HuH-7.5 (cell line): ENCODE results near the gene FAM217A.
"Not testable (repeated sequence)": the region's sequence is repeated elsewhere in the genome, so short reads cannot be mapped to it uniquely, and the experiment has no call there.

Experiments used
- DNase-seq: peaks from one replicate; pipeline ENCODE4 v3.0.0; 2011; ENCODE audit warnings: low spot score

FAM217A gene, protein sequence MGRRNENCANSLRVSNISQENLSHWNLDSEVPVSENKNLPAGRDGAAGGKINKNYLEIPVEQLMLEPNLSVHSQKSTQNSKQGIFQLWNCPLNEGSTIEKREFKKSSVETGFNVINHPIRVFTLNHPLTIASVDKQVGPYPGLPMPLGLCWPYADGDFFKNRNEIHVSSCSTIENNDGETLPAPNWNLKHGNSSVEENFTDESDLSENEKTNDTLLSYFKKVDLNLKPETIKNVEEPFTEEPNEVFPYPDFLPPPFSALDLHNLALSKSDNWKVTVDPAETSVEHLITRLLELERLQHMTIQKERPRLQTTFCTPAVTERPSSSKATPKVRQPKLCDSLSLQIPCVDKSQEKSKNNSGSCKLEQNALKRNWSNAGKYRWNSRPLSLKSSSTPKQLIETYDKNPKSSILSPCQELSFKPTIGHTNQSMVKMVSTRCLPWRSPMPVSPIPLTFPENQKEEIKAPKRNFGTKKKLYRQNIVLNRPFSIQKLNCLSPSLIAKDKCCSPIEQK

DNA sequence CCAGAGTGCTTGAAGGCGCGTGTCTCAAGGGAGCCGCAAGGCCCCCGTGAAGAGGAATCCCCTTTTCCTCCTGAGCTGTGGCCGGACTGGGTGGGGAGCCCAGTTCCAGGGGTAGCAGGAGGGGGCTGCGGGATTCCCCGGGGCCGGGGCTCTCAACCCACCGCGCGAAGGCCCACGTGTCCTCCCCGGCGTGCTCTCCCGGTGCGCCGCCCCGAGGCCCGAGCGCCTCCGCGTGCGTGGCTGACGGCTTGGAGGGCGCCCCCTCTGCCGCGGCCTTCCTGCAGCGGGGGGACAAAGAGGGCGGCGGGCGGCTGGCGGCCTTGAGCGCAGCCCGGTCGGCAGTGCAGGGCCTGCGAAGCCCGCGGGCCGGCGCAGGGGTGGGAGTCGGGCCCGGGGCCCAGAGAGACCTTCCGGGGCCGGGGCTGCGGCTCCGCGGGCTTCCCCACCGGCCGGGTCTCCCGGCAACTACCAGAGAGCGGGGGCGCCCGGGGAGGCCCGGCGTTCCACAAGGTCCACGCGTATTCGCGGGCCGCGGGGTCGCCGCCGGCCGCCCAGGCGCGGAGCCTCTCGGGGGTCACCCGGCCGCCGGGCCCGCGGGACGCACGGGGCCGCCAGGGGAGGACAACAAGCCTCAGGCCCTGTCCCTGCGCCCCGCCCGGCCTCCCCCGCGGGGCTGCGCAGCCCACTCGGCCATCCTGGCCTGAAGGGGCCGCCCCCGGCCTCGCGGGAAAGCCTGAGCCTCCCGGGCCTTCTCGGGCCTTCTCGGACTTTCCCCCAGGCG is at the start of gene FAM217A:
FAM217A (minus strand) TSS at position 447 of the 781 bp plus-strand sequence. CDS start 1,723 bp downstream, outside the sequence.
- DNase-seq = no peak

DNA sequence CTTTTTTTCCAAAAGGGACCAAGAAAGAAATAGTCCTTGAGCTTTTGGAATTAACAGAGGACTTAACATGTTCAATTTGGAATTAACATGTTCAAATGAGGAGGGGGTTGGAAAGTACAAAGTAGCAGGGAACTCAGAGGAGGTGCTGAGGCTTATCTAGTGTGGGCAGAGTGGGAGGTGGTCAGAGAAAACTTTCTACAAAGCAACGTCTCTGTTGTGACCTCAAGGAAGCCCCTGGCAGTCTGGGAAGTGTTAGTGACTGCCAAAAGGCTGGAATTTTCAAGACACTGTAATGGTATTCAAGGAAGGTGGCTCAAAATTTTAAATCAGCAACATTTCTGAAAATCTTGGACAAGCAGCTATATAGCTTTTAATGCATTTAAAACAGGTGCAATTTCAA is 49.1 kb upstream of the FAM217A start:
- DNase-seq = no peak

DNA sequence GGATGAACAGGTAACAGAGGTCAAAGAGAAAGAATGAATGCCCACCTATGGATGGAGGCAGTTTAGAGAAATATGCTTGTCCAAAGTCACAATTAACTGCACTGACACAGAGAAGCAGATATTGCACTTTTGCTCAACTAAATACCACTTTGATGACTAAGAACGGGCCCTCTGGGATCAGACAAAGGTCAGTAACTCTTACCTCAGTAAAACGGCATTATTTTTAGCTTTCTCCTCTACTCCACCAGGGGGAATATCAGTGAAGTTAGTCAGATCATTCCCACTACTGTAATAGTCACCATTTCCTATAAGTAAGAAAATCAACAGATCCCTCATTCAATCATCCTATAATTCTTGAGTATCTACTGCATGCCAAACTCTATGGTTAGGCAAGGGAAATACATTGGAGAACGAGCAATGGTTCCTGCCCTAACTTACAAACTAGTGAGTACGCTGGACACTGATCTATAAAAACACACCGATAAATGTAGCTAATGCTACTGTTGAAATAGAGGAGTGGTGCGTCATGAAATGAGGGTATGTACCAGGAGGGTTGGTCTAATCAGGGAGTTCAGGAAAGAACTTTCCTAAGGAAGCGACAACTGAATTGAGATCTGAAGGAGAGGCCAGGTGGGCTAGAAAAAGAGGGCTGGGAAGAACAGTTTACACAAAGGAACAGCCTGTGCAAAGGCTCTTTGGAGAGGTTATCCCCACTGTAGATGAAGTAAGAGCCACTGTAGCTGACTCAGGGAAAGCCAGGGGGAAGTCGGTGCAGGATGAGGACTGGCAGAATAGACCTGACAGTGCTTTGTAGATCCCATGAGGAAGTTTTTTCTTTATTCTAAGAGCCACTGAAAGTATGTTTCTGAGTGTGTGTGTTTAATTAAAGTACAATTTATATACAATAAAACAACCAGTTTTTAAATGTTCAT is 47.3 kb upstream of the FAM217A start:
- peak; percentile 25 for DNase-seq

DNA sequence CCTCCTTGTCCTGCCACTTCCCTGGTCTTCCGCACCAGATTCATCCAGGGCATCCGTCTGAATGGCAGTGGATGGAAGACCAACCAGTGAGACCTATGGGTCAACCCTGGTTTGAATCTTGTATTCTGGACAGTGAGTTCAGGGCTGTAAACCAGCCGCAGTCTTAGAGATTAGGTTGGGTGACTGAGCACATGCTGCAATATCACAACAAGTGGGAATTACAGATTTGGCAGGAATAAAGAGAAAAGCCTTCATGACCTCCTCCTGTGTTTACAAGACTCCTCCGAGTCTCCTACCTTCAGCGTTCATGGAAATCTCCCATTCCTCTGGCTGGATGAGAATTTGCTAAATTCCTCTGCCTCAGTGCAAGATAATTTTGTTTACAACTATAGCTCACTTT is 46.6 kb upstream of the FAM217A start:
- DNase-seq = no peak

DNA sequence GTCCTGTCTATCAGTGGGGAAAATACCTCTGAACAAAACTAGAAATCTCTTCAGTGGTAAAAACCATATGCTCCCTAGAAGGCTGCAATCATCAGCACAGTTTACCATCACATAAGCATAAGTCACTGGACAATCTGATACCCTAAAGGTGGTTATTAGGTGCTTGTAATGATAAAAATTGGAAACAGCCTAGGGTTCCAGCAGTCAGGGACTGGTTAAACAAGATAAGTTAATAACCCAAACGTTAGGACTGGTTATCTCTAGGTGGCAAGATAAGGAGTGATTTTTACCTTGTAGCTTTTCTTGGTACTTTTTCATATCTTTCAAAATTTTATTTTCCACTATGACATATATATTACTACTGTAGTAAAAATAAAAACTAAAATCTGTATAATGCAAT is 45.4 kb upstream of the FAM217A start:
- no peak for DNase-seq

DNA sequence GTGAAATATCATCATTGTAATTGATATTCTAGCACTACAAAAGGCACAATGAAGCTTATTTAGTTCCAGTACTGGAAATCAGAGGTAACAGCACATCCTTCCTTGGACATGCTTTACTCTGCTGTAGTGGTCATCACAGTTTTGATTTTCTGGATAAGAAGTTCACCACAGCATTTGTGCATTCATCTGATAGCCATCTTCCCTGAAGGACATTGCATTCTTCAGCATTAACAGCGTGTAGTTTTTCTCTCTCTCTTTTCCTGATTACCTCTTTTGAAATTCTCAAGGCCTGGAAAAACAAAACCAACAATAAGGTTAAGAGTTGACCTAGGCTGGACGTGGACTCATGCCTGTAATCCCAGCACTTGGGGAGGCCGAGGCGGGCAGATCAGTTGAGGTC is 36.8 kb upstream of the FAM217A start:
- no peak for DNase-seq

DNA sequence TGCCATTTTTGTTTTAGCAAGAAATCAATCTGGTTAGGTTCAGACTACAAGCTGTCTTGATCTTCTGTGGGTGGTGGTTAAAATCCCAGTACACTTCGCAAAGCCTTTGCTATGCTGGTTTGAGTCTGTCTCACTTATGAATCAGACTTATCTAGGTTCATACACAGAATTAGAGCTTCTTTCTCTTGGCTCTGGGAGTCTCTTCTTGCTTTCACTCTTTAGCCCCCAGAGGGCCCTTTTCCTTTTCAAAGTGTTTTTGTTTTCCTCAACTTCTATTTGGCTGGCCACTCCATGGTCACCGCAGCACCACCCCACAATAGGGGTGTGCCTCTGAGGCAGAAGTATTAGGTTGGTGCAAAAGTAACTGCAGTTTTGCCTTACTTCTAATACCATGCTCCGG is 35.2 kb upstream of the FAM217A start:
- no peak for DNase-seq

DNA sequence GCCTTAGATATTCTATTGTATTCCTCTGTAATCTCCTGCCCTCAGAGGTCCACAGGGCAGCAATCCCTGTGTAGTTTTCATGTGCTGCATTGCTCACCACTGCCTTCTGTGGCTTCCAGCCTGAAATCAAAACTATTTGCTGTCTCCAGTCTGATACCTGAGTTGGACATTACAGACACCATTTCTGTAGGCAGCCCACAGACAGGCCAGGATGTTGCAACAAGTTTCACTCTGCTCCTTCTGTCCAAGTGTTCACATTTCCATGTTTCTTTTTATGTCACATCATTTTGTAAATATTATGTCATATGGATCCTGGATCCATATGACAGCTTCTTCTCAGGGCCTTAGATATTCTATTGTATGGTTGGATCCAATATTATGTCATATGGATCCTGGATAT is 34.7 kb upstream of the FAM217A start:
- no peak for DNase-seq

DNA sequence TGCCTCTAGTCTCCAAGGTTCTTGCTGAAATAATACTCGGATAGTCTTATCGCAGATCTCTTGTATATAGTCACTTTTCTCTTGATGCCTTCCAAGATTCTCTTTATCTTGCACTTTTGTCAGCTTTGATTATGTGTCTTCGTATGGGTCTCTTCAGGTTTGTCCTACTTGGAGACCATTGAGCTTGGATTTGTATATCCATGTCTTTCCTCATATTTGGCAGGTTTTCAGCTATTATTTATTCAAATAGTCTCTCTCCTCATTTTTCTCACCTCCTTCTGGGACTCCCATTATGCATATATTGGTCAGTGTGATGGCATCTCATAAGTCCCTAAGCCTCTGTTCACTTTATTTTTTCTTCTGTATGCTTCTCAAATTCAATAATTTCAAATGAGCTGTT is 33.4 kb upstream of the FAM217A start:
- no peak for DNase-seq

DNA sequence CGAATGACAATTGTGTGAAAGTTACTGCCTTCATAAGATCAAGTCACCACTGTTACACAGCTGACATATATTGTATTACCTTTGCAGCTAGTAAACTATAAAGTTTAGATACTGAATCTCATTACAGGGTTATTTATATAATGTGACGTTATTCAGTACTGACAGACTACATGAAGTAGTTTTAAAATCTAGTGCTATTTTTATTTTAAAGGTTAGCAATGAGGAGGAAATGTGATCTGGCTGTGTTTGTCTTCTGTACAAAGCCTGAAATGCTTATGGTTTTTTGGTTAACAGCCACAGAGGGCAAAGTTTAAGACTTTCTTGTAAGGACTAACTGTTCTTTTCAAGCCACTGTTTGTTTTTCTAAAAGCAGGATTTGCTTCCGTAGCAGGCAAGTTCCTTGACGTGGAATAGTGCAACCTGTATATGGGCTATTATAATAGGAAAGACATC is 30.5 kb upstream of the FAM217A start:
- not testable (repeated sequence) for DNase-seq

DNA sequence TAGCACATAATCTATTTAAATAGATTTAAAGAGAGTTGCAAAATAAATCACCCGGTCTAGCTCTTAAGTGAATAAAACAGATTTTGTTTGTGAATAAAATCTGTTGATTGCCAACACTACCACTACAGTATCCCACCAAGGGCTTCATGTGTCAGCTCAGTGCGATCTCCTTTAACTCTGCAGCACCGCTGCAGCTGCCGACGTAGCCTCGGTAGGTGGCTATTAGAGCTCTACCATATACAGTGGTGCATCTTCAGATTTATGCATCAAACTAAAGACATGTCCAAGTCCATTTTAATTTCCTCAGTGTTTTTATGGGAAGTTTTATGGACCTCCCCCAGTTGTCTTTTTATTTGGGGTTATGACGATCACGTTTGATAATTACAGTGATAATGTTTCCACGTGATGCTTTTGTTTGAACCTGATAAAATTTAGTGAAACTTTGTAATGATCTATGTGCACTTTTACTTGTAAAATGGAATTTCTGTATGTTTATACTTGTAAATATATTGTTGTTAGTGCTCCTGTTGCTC is 29.7 kb upstream of the FAM217A start:
- no peak for DNase-seq

DNA sequence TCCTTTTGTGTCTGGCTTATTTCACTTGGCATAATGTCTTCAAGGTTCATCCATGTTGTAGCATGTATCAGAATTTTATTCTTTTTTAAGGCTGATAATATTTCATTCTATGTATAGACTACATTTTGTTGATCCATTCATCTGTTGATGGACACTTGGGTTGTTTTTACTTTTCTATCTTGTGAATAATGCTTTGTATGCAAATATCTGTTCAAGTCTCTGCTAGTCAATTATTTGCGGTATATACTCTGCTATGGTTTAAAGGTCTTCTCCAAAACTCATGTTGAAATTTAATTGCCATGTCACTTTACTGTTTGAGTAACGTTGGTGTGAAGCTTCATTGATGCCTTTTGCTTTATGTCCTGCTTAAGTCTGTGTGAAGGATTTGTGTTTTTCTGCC is 28.9 kb upstream of the FAM217A start:
- no peak for DNase-seq

DNA sequence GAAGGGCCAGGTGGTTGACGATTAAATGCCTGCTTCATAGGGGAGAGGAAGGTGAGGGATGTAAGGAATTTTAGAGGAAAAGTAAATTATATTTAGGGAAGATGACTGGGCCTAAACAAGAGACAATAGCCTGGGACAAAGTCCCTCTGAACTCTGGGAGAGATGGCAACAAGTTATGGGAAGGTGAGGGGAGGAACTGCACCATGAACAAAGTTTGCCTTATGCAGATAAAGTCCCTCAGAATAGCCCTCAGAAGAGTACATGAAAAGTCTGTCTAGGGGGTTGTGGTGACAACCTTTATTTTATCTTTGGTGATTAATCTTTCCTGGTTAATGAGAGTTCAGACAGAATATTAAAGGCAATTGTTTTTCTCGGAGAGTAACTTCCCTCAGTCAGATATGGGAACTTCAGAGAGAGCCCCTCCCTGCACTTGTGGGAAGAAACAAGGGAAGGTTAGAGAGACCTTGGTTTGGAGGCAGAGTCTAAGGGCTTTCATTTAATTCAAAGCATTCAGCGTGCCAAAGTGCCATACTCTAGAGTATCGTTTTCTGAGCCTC is 27.1 kb upstream of the FAM217A start:
- DNase-seq = no peak

DNA sequence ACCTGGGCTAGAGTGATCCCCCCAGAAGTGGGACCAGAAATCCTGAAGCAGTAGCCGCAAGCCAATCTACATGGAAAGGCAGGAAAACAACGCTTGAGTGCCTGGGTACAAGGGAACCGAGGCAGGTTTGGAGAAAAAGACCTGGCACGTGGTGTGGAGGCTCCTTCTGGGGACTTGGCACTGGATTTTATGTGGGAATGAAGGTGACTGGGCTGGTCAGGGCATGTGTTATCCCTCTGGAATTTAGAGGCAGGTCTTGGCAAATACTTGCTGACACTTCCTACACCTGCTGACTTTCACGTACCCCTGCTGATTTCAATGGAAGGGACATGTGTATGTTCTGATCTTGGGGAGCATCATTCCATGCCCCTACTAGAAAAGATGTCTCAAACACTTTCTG is 25.0 kb upstream of the FAM217A start:
- no peak for DNase-seq

DNA sequence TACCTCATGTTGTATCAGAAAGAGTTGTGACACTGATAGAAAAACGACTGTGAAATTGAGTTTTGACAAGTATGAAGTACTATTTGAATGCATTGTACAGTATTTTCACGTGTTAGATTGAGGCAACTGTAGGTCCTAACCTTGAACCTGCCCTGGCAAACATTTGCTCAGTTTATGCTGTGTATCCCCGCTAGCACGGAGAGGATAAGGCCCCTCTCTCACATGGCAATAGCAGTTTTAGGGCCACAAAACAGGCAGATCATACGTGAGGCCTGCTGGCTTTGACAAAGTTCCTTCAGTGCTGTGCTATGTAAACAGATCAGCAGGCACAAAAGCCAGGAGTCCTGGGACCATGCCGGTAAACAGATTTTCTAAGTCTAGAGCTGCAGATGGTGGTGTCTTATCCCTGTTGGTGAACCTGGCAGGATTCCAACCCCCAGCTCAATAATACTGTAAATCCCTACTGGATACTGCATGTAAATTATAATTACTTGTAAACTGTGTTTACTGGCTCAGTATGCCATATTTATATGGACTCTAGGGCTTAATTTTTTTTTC is 23.8 kb upstream of the FAM217A start:
- no peak for DNase-seq

DNA sequence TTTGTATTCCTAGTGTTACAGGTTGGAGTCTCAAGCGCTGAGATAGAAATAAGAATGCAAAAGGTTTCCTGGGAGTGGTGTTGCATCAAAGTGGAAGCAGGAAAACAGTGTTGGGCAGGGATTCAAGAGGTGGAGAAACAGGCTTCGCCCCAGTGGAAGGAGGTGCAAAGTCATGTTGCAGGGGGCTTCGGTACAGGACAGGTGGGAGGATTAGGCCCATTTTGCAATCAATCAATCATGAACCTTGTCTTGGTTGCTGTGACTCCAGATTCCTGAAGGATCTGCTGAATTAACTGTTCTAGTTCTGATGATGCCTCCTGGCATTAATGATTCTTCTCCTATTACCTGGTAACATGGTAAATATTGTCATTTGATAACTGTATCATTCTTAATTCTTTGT is 22.4 kb upstream of the FAM217A start:
- no peak for DNase-seq

DNA sequence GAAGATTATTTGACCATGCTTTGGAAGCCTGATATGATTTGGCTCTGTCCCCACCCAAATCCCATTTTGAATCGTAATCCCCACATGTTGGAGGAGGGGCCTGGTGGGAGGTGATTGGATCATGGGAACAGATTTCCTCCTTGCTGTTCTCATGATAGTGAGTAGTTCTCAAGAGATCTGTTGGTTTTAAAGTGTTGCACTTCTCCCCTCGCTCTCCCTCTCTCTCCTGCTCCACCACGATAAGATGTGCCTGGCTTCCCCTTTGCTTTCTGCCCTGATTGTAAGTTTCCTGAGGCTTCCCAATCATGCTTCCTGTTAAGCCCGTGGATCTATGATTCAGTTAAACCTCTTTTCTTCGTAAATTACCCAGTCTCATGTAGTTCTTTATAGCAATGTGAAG is 21.7 kb upstream of the FAM217A start:
- no peak for DNase-seq

DNA sequence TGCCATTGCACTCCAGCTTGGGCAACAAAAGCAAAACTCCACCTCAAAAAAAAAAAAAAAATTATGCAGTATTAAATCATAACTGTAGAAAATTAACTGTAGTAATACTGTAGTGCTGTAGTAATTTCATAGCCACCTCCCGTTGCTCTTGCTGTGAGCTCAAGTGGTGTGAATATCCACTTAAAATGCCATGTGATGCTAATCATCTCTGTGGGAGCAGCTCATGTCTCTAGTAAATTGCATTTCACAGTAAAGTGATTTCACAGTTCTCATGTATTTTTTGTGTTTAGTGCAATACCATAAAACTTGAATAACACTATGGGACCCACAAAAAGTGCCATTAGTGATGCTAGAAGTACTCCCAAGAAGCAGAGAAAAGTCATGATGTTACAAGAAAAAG is 14.4 kb upstream of the FAM217A start:
- no peak for DNase-seq

DNA sequence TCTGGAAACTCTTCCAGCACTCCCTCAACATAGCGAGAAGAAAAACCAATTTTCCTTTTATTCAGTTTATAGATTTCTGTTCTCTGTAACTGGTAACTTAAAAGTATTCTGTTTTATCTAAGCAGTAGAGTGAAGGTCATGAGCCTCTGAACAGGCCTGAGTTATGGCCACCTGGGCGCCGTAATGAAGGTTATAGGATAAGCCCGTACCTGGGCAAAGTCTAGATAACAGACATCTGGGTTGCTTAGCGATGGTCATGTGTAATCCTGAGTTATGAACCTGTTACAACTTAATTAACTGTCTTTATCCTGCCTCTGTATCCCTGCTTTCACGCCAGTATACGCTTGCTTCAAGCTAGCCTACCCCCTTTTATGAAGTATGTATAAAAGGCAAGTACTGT is 13.0 kb upstream of the FAM217A start:
- no peak for DNase-seq

DNA sequence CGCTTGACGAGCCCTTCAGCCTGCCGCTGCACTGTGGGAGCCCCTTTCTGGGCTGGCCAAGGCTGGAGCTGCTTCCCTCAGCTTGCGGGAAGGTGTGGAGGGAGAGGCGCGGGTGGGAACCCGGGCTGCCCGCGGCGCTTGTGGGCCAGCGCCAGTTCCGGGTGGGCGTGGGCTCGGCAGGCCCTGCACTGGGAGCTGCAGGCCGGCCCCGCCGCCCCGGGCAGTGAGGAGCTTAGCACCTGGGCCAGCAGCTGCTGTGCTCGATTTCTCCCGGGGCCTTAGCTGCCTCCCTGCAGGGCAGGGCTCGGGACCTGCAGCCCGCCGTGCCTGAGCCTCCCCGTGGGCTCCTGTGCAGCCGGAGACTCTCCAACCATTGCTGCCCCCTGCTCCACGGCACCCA is 11.1 kb upstream of the FAM217A start:
- DNase-seq = not testable (repeated sequence)

DNA sequence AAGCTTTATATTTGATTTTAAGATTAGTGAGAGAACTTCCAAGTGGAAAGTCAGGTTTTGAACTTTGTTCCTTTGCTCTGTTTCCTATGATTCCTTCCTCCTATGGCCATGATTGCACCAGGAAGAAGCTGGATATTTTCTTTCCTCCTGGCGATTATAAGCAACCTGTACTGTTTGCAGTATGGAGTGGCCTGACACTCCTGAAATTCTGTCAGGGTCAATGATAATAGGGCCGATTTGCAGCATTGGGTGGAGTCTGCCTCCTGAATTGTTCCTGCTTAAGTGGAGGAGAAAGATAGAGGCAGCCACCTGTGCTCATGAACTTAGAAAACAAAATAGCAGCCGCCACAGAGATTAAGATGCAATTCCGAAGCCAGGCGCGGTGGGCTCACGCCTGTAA is 9.8 kb upstream of the FAM217A start:
- no peak for DNase-seq
